Measurements from ENCODE around the gene CCNY. TPM values are rescaled to one million over a fixed set of nuclear protein-coding genes. Genes with fewer than 3 reads are reported as not detected.
A peak's percentile ranks its signal among the peaks of the same experiment; 100 is the strongest.

The CCNY gene
- total RNA-seq, 2 donors from 2014 or later, result 54.9 to 60.8 TPM

DNA sequence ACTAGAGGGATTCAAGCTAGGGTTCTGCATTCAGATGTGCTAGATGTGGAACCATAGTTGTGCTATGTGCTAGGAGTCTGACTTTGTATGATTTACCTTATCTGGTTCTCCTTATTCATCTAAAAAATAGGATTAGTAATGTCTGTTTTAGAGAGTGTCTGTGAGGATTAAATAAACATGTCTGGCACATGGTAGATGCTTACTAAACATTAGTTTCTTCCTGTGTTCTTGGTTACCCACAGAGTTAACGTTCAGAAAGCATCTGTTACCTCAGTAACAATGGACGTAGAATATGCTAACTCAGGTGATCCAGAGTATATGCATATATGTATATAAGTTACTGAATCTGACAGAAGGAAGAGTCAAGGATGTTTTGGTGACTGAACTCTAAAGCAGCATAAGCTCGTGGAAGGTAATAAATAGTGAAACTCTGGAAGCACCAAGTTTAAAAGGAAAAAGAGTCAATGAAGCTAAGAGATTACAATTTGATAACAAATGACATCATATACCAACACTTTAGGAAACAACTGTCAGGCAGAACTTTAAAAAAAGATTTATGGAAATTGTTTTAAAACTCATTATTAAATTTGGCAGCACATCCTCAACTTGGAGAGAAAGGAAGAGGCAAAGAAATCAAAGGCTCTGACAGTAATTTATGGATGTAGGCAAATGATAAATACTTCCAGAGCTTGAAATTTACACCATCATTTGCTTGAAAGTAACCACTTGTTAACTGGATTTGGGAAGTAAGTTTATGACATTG lies 127.0 kb downstream of the CCNY start:
- ATAC-seq (no peak), DNase-seq (ENCODE audit: low spot score) (no peak)
- Mint-ChIP-seq H3K4me3 (peak overlapping the region; percentile 5), H3K36me3 (no peaks in the 10 kb centered on the region), H3K27ac (no peak overlapping the region), H3K9me3 (no peaks in the 10 kb centered on the region), H3K4me1 (ENCODE audit: low read depth in 2 of 2) (peaks cover 40 to 45% of the 10 kb centered on the region in 2 donors), H3K27me3 (no peaks in the 10 kb centered on the region)

DNA sequence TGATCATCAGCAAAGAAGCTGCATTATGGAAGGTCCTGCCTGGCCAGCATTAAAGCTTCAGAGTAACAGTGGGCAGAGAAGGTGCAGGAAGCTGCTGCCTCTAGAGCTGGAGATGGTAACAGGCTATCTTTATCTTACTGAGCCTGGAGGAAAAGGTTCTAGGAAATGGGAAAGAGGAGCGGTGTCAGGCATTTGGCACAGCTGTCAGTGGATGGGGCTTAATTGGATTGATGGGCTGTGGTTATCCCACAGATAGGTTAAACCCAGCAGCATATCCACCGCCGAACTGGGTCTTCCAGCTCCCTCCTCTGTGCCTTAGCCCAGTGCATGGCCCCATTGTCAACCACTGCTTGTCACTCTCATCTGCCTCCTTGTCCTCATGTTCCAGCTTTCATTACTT lies 127.6 kb downstream of the CCNY start:
- Mint-ChIP-seq H3K9me3 (no peaks in the 10 kb centered on the region), H3K4me3 (no peak overlapping the region), H3K36me3 (no peaks in the 10 kb centered on the region), H3K27ac (no peak overlapping the region), H3K4me1 (ENCODE audit: low read depth in 2 of 2) (peaks cover 41 to 44% of the 10 kb centered on the region in 2 donors), H3K27me3 (no peaks in the 10 kb centered on the region)
- ATAC-seq, result no peak
- no peak for DNase-seq (ENCODE audit: low spot score)

DNA sequence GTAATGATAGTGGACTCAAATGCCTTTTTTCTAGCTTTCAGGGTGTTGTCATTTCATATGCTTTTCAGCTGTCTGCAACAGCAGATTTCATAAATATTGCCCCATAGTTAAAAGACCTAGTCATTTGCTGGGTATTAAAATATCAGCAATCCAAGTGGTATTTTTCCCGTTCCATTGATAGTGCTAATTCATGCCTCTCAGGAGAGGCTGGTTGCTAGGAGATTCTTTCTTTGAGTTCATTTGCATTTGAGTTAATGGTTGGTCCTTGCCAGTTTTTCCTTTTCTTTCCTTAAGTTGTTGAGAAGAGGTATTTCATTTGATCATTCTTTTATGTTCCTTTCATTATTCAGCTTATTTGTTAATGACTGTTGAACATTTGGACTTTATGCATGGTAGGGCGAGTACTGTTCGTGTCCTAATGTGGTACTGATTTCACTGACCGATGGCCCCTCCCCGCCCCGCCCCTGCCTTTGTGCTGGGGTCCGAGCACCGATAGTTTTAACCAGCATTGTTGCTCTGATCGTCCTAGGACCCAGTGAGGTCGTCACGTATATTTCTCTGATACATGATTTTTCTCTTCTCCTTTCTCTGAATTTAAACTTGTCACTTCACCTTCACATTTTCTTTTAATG lies 128.6 kb downstream of the CCNY start:
- no peak overlapping the region for H3K4me3 Mint-ChIP-seq
- peaks cover 40 to 44% of the 10 kb centered on the region in 2 donors for H3K4me1 Mint-ChIP-seq (ENCODE audit: low read depth in 2 of 2)
- H3K27ac Mint-ChIP-seq, result no peak overlapping the region
- H3K36me3 Mint-ChIP-seq, result no peaks in the 10 kb centered on the region
- DNase-seq (ENCODE audit: low spot score), result no peak
- no peaks in the 10 kb centered on the region for H3K9me3 Mint-ChIP-seq
- no peaks in the 10 kb centered on the region for H3K27me3 Mint-ChIP-seq
- ATAC-seq, result no peak

DNA sequence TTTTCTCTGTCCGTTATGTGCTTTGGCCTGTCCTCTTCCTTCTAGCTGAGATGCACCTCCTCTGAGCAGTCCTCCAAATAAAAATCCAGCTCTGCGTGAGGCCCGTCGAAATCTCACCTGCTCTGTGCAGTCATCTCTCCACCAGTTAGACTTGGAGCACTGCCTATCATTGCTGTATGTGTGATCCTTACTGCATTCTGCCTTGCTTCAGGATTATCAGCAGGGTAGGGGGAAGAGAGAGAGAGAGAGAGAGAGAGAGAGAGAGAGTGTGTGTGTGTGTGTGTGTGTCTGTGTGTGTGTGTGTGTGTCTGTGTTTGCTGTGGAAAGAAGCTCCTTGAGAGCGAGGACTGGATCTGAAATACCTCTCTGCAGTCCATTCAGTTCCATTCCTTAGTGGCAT lies 129.4 kb downstream of the CCNY start:
- DNase-seq (ENCODE audit: low spot score) (no peak), ATAC-seq (no peak)
- no peak overlapping the region for H3K4me3 Mint-ChIP-seq
- no peak overlapping the region for H3K27ac Mint-ChIP-seq
- H3K4me1 Mint-ChIP-seq (ENCODE audit: low read depth in 2 of 2), result peaks cover 40 to 44% of the 10 kb centered on the region in 2 donors
- no peaks in the 10 kb centered on the region for H3K27me3 Mint-ChIP-seq
- H3K9me3 Mint-ChIP-seq, result no peaks in the 10 kb centered on the region
- H3K36me3 Mint-ChIP-seq, result no peaks in the 10 kb centered on the region

DNA sequence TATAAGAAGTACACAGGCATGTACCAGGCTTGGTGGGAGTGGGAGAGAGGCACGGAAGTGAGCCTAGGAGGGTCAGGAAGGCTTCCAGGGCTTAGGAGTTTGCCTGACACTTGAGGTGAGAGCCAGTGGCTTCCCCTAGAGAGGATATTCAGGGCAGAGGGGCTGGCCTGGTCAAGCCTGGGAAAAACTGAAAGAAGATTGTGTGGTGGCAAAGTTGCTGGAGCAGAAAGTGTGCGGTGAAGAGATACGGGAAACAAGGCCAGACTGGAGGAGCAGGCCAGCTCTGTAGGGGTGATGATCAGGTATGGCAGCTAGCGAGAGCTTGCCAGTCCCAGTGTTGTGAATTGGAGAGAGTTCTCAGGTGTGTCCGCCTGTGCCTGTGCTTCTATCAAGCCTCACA lies 129.9 kb downstream of the CCNY start:
- no peak overlapping the region for H3K4me3 Mint-ChIP-seq
- no peaks in the 10 kb centered on the region for H3K9me3 Mint-ChIP-seq
- DNase-seq (ENCODE audit: low spot score), result no peak
- no peak overlapping the region for H3K27ac Mint-ChIP-seq
- no peaks in the 10 kb centered on the region for H3K27me3 Mint-ChIP-seq
- ATAC-seq, result no peak
- peaks cover 36 to 44% of the 10 kb centered on the region in 2 donors for H3K4me1 Mint-ChIP-seq (ENCODE audit: low read depth in 2 of 2)
- no peaks in the 10 kb centered on the region for H3K36me3 Mint-ChIP-seq

DNA sequence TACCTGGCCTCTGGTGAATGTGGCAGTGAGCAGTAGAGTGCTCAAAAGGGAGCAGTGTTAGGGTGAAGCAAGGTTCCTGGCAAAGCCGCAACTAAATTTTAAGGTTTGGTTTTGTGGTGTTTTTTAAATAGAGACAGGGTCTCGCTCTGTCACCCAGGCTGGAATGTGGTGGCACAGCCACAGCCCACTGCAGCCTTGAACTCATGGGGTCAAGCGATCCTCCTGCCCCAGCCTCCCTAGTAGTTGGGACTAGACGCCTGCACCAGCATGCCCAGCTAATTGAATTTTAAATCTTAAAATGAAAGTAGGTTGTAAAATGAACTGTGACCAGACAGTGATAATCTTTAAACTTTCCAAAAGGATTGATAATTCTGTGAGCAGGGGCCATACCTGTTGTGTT lies 130.4 kb downstream of the CCNY start:
- Mint-ChIP-seq H3K4me1 (ENCODE audit: low read depth in 2 of 2) (peaks cover 34 to 42% of the 10 kb centered on the region in 2 donors), H3K4me3 (no peak overlapping the region), H3K27ac (no peak overlapping the region), H3K9me3 (no peaks in the 10 kb centered on the region), H3K36me3 (no peaks in the 10 kb centered on the region), H3K27me3 (no peaks in the 10 kb centered on the region)
- ATAC-seq, result no peak
- no peak for DNase-seq (ENCODE audit: low spot score)

DNA sequence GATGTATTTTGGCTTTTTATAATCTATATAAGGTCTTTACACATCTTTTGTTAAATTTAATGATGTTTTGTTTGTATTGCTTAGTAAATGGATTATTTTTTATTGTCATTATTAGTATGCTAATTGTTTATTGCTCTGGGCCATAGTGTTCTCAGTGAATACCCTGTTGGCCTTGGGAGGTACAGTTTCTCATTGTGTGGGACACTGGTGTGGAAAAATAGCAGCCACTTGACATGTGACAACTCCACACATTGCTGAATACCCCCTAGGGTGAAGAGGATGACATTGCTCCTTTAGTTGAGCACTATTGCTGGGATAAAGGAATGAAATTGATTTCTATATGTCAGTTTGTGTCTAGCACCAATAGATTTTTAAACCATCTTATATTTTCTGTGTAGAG lies 130.9 kb downstream of the CCNY start:
- Mint-ChIP-seq H3K9me3 (no peaks in the 10 kb centered on the region), H3K27ac (no peak overlapping the region), H3K4me3 (no peak overlapping the region), H3K36me3 (no peaks in the 10 kb centered on the region), H3K27me3 (no peaks in the 10 kb centered on the region), H3K4me1 (ENCODE audit: low read depth in 2 of 2) (peaks cover 34 to 39% of the 10 kb centered on the region in 2 donors)
- ATAC-seq (no peak), DNase-seq (ENCODE audit: low spot score) (no peak)

DNA sequence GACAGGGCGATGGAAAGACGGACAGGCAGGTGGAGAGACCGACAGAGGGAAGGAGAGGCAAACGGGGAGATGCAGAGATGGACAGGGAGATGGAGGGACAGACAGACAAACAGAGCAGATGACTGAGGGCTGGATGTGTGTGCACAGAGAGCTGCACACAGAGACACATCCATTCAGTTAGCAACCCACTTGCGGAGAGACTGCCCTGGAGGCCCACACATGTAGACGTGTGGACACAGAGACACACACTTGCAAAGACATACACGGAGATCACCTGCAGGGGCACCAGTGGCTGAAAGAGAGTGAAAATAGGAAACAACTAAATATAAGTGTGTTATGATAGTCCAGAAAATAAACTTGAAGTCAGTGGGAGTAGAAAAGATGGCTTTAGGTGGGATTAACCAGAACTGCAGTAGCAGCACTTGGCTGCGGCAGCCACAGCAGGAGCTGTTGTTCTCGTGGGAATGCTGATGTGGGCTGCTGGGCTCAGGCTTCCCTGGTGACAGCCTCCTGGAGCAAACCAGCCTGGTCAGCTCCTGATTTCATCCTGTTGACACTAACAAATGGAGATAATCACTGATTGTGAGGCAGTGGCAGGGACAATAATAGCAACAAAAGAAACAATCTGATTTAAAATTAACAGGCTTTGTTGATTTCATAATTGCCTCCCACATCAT lies 134.1 kb downstream of the CCNY start:
- no peaks in the 10 kb centered on the region for H3K27me3 Mint-ChIP-seq
- ATAC-seq (no peak), DNase-seq (ENCODE audit: low spot score) (no peak)
- H3K36me3 Mint-ChIP-seq, result no peaks in the 10 kb centered on the region
- H3K4me3 Mint-ChIP-seq, result no peak overlapping the region
- peaks cover 29 to 39% of the 10 kb centered on the region in 2 donors for H3K4me1 Mint-ChIP-seq (ENCODE audit: low read depth in 2 of 2)
- H3K27ac Mint-ChIP-seq, result peak overlapping the region in 1 of 2 donors; percentile 71
- H3K9me3 Mint-ChIP-seq, result no peaks in the 10 kb centered on the region

DNA sequence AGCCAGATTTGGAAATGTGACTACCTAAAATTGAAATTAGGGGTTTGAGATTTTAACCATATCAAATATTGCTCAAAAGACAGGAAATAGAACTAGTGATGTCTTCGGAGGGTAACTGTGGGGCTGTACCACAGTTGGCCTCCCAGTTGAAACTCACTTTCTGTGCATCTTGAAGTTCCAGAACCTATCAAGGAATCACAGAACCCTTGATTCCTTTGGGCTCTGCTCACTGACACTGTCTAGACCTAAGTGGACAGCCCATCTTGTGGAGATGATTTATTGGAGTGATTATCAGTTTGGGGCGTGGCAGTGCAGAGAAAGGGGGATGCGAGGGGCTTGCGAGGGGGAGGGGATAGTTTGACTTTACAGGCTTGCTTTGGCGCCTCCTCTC lies 134.6 kb downstream of the CCNY start:
- Mint-ChIP-seq H3K4me1 (ENCODE audit: low read depth in 2 of 2) (peaks cover 29 to 39% of the 10 kb centered on the region in 2 donors), H3K4me3 (no peak overlapping the region), H3K36me3 (no peaks in the 10 kb centered on the region), H3K27ac (no peak overlapping the region), H3K9me3 (no peaks in the 10 kb centered on the region), H3K27me3 (no peaks in the 10 kb centered on the region)
- no peak for DNase-seq (ENCODE audit: low spot score)
- ATAC-seq, result no peak

DNA sequence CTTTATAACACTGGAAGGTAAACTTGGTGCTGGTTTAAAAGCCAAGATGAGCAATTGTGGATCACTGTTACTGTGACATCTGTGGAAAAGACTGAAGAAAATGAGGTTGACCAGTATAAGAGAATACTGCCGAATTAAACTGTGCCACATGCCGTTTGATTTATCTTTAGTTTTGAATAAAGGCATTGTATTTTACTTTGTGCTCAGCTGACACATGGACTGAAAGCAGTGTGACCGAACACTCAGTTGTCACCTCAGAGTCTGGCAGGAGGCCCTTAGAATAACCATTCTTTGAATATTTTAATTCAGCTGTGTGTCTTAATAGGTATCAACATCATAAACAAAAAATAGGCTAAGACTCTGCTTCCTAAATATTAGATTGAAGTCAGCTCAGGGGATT lies 135.1 kb downstream of the CCNY start:
- Mint-ChIP-seq H3K4me1 (ENCODE audit: low read depth in 2 of 2) (peaks cover 29 to 39% of the 10 kb centered on the region in 2 donors), H3K27me3 (no peaks in the 10 kb centered on the region), H3K4me3 (no peak overlapping the region), H3K36me3 (no peaks in the 10 kb centered on the region), H3K9me3 (no peaks in the 10 kb centered on the region), H3K27ac (no peak overlapping the region)
- ATAC-seq, result no peak
- no peak for DNase-seq (ENCODE audit: low spot score)

DNA sequence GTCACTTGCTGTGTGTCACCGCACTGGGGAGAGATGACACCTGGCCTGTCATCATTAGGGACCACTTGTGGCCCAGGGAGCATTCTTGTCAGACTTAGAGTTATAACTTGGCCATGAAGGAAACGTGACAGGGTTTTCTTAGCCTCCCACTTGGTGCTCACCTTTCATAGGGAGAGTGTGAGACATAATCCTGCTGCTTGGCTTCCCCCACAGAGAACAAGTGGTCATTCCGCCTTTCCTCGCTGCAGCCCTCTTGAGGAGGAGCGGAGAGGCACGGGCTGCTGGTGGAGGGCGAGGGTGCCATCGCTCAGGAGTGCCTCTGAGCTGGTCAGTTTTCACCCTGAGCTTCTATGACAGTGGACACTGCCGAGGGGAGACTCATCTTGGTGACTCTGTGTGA lies 143.8 kb downstream of the CCNY start:
- H3K4me1 Mint-ChIP-seq (ENCODE audit: low read depth in 2 of 2), result peaks cover 11 to 17% of the 10 kb centered on the region in 2 donors
- H3K27me3 Mint-ChIP-seq, result no peaks in the 10 kb centered on the region
- ATAC-seq (no peak), DNase-seq (ENCODE audit: low spot score) (no peak)
- H3K27ac Mint-ChIP-seq, result no peak overlapping the region
- H3K36me3 Mint-ChIP-seq, result no peaks in the 10 kb centered on the region
- H3K4me3 Mint-ChIP-seq, result no peak overlapping the region
- no peaks in the 10 kb centered on the region for H3K9me3 Mint-ChIP-seq

DNA sequence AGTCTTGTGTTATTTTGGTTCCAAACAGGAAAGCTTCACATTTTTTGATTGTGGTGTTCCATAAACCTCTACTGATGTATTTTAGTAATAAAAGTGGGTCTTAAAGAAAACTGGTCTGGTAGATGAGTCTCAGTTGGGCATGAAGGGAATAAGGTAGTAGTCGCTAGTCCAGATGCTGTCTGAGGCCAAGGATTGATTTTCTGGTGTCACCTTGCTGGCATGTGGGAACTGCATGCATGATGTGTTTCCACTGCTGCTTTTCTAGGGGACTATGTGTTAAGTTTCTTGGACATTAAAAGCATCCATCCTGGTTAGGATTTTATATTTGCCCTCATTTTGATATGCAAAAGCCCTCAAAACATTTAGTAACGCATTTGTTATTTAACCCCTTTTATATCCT lies 145.1 kb downstream of the CCNY start:
- H3K27ac Mint-ChIP-seq, result peak overlapping the region in 1 of 2 donors; percentile 38
- ATAC-seq, result no peak
- H3K4me3 Mint-ChIP-seq, result no peak overlapping the region
- H3K9me3 Mint-ChIP-seq, result no peaks in the 10 kb centered on the region
- no peaks in the 10 kb centered on the region for H3K27me3 Mint-ChIP-seq
- H3K36me3 Mint-ChIP-seq, result peaks cover under 1% of the 10 kb centered on the region
- H3K4me1 Mint-ChIP-seq (ENCODE audit: low read depth in 2 of 2), result peaks cover 17% of the 10 kb centered on the region in 2 donors
- DNase-seq (ENCODE audit: low spot score), result no peak

DNA sequence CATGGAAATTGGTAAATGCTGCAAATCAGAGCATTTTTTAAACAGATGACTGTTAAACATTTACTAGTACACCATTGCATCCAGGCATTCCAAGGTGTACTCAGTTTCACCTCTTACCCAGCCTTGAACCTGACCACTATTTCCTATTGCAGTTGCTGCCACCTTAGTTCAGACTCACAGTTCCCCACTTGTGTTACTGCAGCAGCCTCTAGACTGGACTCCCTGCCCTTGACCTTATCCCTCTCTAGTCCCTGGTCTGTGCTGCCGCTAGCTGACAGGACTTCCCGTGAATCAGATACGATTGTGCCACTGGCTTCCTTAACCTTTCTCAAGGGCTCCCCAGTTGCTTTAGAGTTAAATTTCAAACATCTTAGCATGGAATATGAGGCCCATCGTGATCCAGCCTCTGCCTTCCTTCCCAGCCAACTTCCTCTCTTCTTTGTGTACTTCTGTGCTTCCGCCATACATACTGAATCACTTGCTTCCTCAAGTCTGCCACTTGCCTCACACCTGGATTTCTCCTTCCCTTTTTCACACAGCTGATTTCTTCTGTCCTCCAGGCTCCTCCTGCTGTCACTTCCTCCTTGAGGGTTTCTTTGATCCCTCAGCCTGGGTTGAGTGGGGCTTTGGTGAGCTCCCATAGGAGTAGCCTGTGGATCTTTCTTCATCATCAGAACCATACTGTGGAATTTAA lies 150.1 kb downstream of the CCNY start:
- ATAC-seq, result no peak
- Mint-ChIP-seq H3K9me3 (no peaks in the 10 kb centered on the region), H3K36me3 (peaks cover 8% of the 10 kb centered on the region), H3K27me3 (no peaks in the 10 kb centered on the region), H3K4me1 (ENCODE audit: low read depth in 2 of 2) (peaks cover 17 to 18% of the 10 kb centered on the region in 2 donors), H3K27ac (no peak overlapping the region), H3K4me3 (no peak overlapping the region)
- DNase-seq (ENCODE audit: low spot score), result no peak

Measured in natural killer cell treated with Interleukin-12 subunit alpha and Interleukin-12 subunit beta and Interleukin-15 and Interleukin-18, amount 100 ng/mL, for 72 hours (primary cell).